Left forelimb (tissue), 1 donor: ENCODE measurements around the gene SPEF2.

ENCODE experiments used
- DNase-seq: peaks from one replicate; pipeline ENCODE4 v3.0.0-alpha.2; 2018; ENCODE audit warnings: low spot score

Gene SPEF2

GRCh38 chr5:35707659-35708058, 90.0 kb downstream of the SPEF2 start:
- no peak for DNase-seq

DNA sequence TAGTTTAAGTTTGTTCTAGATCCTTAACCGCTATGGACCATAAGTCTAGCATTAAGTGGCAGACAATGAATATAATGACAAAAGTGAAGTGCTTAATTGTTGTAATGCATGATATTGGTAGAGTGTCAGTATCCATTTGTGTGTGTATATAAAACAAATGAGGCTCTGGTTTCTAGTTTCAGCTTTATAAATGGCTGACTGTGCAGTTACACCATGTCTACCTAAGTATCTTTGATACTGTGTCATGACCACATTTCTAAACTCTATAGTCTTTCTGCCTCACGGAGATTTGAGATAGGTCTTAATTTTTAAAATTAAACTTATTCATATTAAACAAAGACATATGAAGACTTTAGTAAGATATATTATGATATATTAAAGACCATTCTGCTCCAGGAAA, 92.0 kb downstream of the SPEF2 start:
- DNase-seq: no peak

GRCh38 chr5:35717718-35718117, 100.1 kb downstream of the SPEF2 start:
- DNase-seq: no peak

DNA sequence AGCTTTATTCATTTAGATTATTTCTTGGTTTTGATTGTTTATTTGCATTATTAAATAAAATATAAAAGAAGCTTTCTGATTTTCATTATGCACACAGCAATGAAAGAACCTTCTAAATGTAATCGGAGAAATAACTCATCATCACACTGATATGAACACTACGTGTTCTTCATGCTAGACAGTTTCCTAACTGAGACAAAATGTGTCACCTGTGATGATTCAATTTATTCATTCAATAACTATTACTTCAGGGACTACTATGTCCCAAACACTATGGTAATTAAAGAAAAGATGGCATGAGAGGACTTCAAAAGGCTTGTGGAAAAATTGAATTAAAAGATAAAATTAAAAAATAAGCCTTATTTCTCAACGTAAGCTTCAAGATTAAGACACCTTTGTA, 118.1 kb downstream of the SPEF2 start:
- DNase-seq: no peak

GRCh38 chr5:35736280-35736679, 118.6 kb downstream of the SPEF2 start:
- no peak for DNase-seq

DNA sequence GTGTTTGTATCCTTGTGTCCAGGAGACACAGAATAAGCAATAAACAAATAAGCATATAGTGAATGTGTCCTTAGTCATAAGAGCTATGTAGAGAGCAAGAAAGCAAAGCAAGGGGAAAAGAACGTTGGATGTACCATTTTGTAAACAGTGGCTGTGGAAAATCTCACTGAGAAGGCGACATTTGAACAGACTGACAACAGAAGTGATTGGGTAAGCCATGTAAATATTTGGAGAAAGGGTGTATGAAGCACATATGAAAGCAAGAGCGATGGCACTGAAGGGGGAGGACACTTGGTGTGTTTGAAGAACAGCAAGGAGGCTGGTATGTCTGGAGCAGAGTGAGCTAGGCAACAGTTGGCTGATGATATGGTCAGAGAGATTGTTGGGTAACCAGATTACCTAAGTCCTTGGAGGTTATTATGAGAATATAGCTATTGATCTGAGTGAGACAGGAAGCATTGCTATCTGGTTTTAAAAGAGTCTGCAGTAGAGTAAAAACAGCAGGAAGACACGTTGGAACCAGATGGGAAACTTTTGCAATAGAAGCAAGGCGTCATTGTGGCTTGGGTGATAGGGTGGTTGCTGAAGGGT, 123.6 kb downstream of the SPEF2 start:
- DNase-seq: no peak

- DNase-seq: no peak
Observed at GRCh38 chr5:35741971-35742370, 124.3 kb downstream of the SPEF2 start.

DNA sequence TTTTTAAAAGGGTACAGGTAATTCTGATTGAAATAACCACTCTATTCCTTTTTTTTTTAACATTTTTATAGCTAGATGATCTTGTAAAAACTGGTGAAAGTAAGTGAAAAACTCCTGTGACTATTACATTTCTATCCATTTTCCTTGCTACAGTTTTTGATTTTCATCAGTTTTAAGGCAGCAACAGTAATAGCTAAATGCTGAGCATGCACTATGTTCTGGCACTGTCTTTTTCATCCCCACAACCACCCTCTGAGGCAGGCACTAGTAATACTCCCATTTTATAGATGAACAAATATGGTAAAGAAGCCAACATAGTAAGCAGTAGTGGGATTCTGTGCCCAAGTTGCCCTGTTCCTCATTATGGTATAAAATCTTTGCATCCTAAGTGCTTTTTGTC, 126.0 kb downstream of the SPEF2 start:
- DNase-seq: no peak

DNA sequence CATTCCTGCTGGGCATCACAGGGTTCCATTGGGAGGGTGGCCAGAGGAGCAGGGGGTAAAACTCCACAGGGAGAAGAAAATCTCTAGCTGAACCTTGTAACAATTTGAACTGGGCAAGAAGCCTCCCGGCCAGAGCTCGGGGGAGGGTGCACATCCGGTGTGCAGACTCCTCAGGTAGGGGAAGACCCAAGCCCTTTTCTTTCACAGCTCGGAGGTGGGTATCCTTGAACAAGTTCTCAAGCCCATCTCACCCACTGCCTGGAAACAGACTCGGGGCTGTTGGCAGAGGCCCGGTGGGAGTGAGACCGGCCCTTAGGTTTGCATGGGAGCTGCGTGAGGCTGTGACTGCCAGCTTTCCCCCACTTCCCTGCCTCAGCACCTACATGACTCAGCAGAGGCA, 127.5 kb downstream of the SPEF2 start:
- DNase-seq: no peak

DNA sequence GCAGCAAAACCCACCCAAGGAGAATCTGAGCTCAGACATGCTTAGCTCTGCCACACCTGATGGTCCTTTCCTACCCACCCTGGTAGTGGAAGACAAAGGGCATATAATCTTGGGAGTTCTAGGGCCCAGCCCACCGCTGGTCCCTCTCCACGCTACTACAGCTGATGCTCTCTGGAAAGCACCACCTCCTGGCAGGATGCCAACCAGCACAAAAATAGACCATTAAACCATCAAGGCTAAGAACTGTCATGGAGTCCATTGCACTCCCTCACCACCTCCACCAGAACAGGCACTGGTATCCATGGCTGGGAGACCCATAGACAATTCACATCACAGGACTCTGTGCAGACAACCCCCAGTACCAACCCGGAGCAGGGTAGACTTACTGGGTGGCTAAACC, 128.0 kb downstream of the SPEF2 start:
- no peak for DNase-seq

- DNase-seq: no peak
Observed at GRCh38 chr5:35752012-35752411, 134.3 kb downstream of the SPEF2 start.

DNA sequence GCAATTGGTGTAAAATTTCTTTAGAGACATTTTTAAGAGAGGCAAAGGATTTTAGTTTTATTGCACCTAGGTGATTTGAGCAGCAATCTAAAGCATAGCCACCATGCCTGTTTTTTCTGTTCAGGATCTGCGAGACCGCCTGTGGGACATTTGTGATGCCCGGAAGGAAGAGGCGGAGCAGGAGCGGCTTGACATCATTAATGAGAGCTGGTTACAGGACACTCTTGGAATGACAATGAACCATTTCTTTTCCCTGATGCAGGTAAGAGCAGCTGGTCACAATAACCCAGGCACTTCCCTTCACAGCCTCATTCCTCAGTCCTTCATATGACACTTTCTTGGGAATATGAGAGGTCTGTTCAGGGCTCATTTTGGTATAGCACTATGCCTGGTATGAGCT, 135.8 kb downstream of the SPEF2 start:
- DNase-seq: no peak

DNA sequence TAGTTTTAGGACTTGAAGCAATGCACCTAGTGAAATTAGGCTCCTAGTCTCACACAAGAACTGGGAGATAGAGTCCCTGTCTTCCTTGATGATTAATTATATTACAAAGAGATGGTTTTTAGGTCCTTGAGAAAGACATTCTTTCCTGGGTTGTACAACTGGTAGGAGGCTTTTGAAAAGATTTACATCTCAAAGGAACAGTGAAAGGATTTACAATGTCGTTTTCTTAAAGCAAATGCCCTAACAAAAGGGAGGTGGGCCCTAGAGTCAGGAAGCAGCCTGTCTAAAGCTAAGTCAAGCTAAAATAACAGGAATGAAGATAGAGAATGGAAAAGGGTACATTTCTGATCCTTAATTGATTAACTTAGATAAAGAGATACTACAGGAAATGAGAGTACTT, 136.8 kb downstream of the SPEF2 start:
- no peak for DNase-seq

DNA sequence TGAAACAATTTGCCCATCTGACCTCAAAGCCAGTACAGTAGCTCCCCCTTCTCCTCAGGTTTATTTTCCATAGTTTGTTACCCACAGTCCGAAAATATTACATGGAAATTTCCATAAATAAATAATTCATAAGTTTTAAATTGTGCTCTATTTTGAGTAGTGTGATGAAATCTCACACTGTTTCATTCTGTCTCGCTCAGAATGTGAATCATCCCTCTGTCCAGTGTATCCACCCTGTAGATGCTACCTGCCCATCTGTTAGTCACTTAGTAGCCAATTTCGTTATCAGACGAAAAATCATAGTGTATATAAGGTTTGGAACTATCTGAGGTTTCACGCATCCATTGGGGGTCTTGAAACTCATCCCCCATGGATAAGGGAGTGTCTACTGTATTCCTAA, 138.3 kb downstream of the SPEF2 start:
- DNase-seq: no peak

DNA sequence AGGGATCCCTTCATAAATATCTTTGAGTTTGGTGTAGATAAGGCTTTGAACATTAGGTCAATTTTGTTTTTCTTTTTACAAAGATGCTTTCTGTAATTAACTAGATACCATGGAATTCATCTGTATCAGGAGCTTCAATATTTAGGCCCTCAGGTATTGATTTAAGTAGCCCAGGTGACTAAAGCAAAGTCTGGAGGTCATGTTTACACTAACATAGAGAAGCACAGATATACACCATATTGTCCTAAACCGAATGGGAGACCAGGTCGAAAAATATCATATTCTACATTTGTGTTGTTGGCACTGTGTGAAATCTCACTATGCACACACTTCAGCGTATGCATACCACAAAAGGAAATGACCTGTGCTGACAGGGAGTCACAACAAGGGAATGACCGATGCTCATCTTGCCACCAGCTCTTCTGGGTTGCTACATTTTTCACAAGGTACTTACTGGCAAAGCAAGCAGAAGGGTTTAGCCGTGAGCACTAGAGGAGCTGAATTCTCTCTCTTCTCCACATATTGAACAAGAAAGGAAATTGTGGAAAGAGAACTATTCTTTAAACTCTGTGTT, 140.6 kb downstream of the SPEF2 start:
- DNase-seq: no peak

DNA sequence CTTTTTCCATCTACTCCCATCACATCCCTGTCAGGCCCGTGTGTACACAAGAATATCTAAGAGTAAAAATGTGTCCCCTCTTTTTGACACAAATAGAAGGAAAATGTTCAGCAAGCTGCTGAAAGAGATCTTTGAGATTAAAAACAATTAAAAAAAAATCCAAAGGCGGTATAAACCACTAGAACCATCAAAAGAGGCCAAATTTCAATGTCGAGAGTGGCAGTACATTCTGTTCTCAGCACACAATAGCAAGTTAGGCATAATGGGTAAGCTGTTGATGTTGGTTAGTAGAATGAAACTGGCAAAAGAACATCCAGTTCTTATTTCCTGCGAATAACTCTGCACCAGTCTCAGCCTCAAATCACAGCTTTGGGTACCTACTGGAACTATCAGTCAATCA, 143.9 kb downstream of the SPEF2 start:
- no peak for DNase-seq

DNA sequence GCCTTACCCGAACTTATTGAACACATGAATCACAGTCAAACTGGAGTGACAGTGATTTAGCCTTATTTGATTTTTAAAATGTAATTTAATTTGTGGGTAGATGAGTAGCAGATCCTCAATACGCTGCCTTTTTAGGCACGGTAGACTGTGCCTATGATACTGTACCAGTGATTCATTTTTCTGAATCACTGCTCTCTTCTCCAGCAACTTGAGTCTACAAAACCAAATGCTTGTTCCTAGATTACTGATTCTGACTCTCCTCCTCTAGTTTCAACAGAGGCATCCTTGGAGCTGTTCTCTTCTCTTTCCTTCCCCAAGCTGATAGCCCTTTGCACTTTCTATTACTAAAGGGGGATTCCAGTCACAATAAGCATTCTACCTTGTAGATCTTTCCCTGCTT, 144.7 kb downstream of the SPEF2 start:
- no peak for DNase-seq

DNA sequence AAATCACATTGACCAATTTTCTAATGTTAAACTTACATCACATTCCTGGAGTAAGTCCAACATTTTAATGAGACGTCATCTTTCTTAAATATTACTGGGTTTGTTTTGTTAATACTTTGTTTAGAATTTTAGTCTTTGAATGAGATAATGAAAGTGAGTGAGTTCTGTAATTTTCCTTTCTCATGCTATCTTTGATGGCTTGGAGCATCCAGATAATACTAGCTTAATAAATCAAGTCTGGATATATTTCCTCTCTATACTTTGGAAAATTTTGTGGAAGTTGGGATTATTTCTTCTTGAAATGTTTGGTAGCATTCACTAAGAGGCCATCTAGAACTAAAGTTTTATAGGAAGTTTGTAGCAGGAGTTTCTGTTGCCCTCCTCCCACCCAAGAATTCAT, 148.3 kb downstream of the SPEF2 start:
- no peak for DNase-seq

- no peak for DNase-seq
Observed at GRCh38 chr5:35771300-35771699, 153.6 kb downstream of the SPEF2 start.

- DNase-seq: no peak
Observed at GRCh38 chr5:35771839-35772238, 154.2 kb downstream of the SPEF2 start.

GRCh38 chr5:35773967-35774366, 156.3 kb downstream of the SPEF2 start:
- DNase-seq: no peak

GRCh38 chr5:35776757-35777156, 159.1 kb downstream of the SPEF2 start:
- DNase-seq: no peak

GRCh38 chr5:35777358-35778087, 159.9 kb downstream of the SPEF2 start:
- DNase-seq: no peak

DNA sequence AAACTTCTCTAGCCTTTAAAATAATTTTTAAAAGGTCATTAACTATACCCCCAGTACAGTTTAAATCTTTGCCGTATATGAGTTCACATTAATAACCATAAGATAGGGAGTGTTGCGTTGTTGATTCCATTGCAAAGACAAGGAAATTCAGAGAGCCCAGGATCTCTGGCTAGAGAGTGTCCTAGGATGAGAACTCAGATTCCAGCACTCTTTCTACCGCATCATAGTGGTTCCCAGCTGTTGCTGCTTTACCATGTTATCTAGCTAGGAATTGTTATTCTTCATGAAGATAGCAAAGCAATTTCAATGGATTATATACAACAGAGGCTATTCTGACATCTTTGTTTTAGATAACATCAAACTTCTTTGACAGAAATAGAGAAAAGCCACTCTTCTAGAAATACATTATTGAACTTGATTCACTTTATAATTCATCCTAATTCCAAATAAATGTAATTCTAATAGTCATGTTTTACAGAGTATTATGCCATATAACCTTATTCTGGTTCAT, 160.7 kb downstream of the SPEF2 start:
- DNase-seq: no peak
